H9 (cell line): Measurements from ENCODE around the gene MUC15. TPM values are rescaled to one million over a fixed set of nuclear protein-coding genes. Genes with fewer than 3 reads are reported as not detected.

ENCODE experiments used
- DNase-seq: peaks from one replicate; pipeline ENCODE4 v3.0.0-alpha.2; 2017
- H2AFZ ChIP-seq: one replicate; pipeline ENCODE4 v1.6.1; 2013; ENCODE audit warnings: mild to moderate bottlenecking, low read length, control low read depth, moderate library complexity
- H2AK5ac ChIP-seq: 2 replicates; pipeline ENCODE4 v1.6.1; 2013; ENCODE audit warnings: low read length, control low read depth, mixed read lengths; ENCODE audit not compliant: insufficient read length
- H2BK120ac ChIP-seq: one replicate; pipeline ENCODE4 v1.6.1; 2013; ENCODE audit warnings: low read depth, mild to moderate bottlenecking, low read length, control low read depth, inconsistent platforms; ENCODE audit not compliant: poor library complexity, severe bottlenecking
- H2BK12ac ChIP-seq: 2 replicates; pipeline ENCODE4 v1.6.1; 2013; ENCODE audit warnings: low read length, control low read depth, mixed read lengths, low read depth; ENCODE audit not compliant: insufficient read length
- H2BK15ac ChIP-seq: 2 replicates; pipeline ENCODE4 v1.6.1; 2013; ENCODE audit warnings: low read depth, low read length, control low read depth
- H2BK20ac ChIP-seq: one replicate; pipeline ENCODE4 v1.6.1; 2013; ENCODE audit warnings: low read depth, mild to moderate bottlenecking, low read length, control low read depth, inconsistent platforms; ENCODE audit not compliant: poor library complexity, severe bottlenecking
- H2BK5ac ChIP-seq: 2 replicates; pipeline ENCODE4 v1.6.1; 2013; ENCODE audit warnings: low read length, control low read depth, mixed read lengths; ENCODE audit not compliant: insufficient read length
- H3K14ac ChIP-seq: 2 replicates; pipeline ENCODE4 v1.6.1; 2013; ENCODE audit warnings: low read length, control low read depth; ENCODE audit not compliant: insufficient read depth
- H3K18ac ChIP-seq: 2 replicates; pipeline ENCODE4 v1.6.1; 2013; ENCODE audit warnings: low read depth, mild to moderate bottlenecking, mixed read lengths, low read length, control low read depth; ENCODE audit not compliant: insufficient read length
- H3K23ac ChIP-seq: 2 replicates; pipeline ENCODE4 v1.6.1; 2013; ENCODE audit warnings: low read length, control low read depth, mixed read lengths, low read depth; ENCODE audit not compliant: insufficient read length
- H3K23me2 ChIP-seq: 2 replicates; pipeline ENCODE4 v1.6.1; 2013; ENCODE audit warnings: low read depth, mild to moderate bottlenecking, mixed read lengths, low read length, control low read depth; ENCODE audit not compliant: insufficient read length, poor library complexity, severe bottlenecking
- H3K27ac ChIP-seq: 2 replicates; pipeline ENCODE4 v1.5.1; 2013; ENCODE audit warnings: low read length, control low read depth, mixed read lengths, low read depth; ENCODE audit not compliant: insufficient read length
- H3K27me3 ChIP-seq: 2 replicates; pipeline ENCODE4 v1.6.1; 2013; ENCODE audit warnings: low read length, control low read depth, inconsistent platforms; ENCODE audit not compliant: insufficient read depth
- H3K4ac ChIP-seq: 2 replicates; pipeline ENCODE4 v1.6.1; 2013; ENCODE audit warnings: low read depth, mild to moderate bottlenecking, control low read depth, inconsistent platforms, low read length, moderate library complexity
- H3K4me1 ChIP-seq: 2 replicates; pipeline ENCODE4 v1.6.1; 2013; ENCODE audit warnings: low read length, control low read depth, inconsistent platforms; ENCODE audit not compliant: insufficient read depth
- H3K4me2 ChIP-seq: 2 replicates; pipeline ENCODE4 v1.6.1; 2013; ENCODE audit warnings: low read length, control low read depth, mixed read lengths; ENCODE audit not compliant: insufficient read length, insufficient read depth
- H3K56ac ChIP-seq: 2 replicates; pipeline ENCODE4 v1.6.1; 2013; ENCODE audit warnings: low read depth, mild to moderate bottlenecking, mixed read lengths, low read length, control low read depth; ENCODE audit not compliant: insufficient read length
- H3K79me1 ChIP-seq: 2 replicates; pipeline ENCODE4 v1.6.1; 2013; ENCODE audit warnings: low read depth, mild to moderate bottlenecking, moderate library complexity, low read length, control low read depth, inconsistent platforms; ENCODE audit not compliant: insufficient read depth, poor library complexity, severe bottlenecking
- H3K79me2 ChIP-seq: 2 replicates; pipeline ENCODE4 v1.6.1; 2013; ENCODE audit warnings: low read length, control low read depth, inconsistent platforms; ENCODE audit not compliant: insufficient read depth
- H3K9ac ChIP-seq: 2 replicates; pipeline ENCODE4 v1.6.1; 2013; ENCODE audit warnings: low read length, control low read depth, mixed read lengths; ENCODE audit not compliant: insufficient read length; ENCODE audit errors: extremely low read depth
- H3K9me3 ChIP-seq: one replicate; pipeline ENCODE4 v1.6.1; 2013; ENCODE audit warnings: low read depth, low read length, inconsistent platforms; ENCODE audit not compliant: control insufficient read depth
- H3T11ph ChIP-seq: one replicate; pipeline ENCODE4 v1.6.1; 2013; ENCODE audit warnings: mild to moderate bottlenecking, low read length, control low read depth, inconsistent platforms
- H4K20me1 ChIP-seq: one replicate; pipeline ENCODE4 v1.6.1; 2013; ENCODE audit not compliant: control insufficient read depth, insufficient read length, insufficient read depth
- H4K5ac ChIP-seq: 2 replicates; pipeline ENCODE4 v1.6.1; 2013; ENCODE audit warnings: low read depth, mild to moderate bottlenecking, mixed read lengths, low read length, control low read depth; ENCODE audit not compliant: insufficient read length
- H4K8ac ChIP-seq: replicated peaks from 2 replicates; pipeline ENCODE4 v1.6.1; 2013; ENCODE audit warnings: low read length, control low read depth, mixed read lengths, low read depth; ENCODE audit not compliant: insufficient read length
- H4K91ac ChIP-seq: 2 replicates; pipeline ENCODE4 v1.6.1; 2013; ENCODE audit warnings: low read depth, mild to moderate bottlenecking, moderate library complexity, mixed read lengths, low read length, control low read depth; ENCODE audit not compliant: insufficient read length
- H3K27ac Mint-ChIP-seq, 3 experiments: 2 replicates in 2 of 3; 3 replicates in 1 of 3; pipeline ENCODE4 v1.8.0; 2020 to 2021; ENCODE audit warnings: mixed read lengths in 3 of 3, mild to moderate bottlenecking in 1 of 3, moderate library complexity in 1 of 3
- H3K27me3 Mint-ChIP-seq: 2 replicates; pipeline ENCODE4 v1.8.0; 2021; ENCODE audit warnings: low read depth, mild to moderate bottlenecking, moderate library complexity, mixed read lengths
- H3K36me3 Mint-ChIP-seq, 3 experiments: 2 replicates in 2 of 3; 3 replicates in 1 of 3; pipeline ENCODE4 v1.8.0; 2020 to 2021; ENCODE audit warnings: low read depth in 3 of 3, mixed read lengths in 3 of 3; ENCODE audit not compliant: insufficient read depth in 1 of 3
- H3K4me1 Mint-ChIP-seq, 2 experiments: 2 replicates each; pipeline ENCODE4 v1.8.0; 2020; ENCODE audit warnings: mixed read lengths in 2 of 2
- H3K4me3 Mint-ChIP-seq, 2 experiments: 2 replicates in 1 of 2; 3 replicates in 1 of 2; pipeline ENCODE4 v1.8.0; 2020 to 2021; ENCODE audit warnings: mild to moderate bottlenecking in 2 of 2, mixed read lengths in 2 of 2, moderate library complexity in 1 of 2
- H3K9me3 Mint-ChIP-seq, 2 experiments: 2 replicates in 1 of 2; 3 replicates in 1 of 2; pipeline ENCODE4 v1.8.0; 2020; ENCODE audit warnings: mild to moderate bottlenecking in 2 of 2, mixed read lengths in 2 of 2, moderate library complexity in 1 of 2
- WGBS: extraction: QIAGEN DNeasy Blood & Tissue Kit; methylation state at CpG from one replicate; pipeline ENCODE4 v1.1.7; 2013; ENCODE audit warnings: missing lambda C conversion rate, low lambda C conversion rate, mixed read lengths; ENCODE audit not compliant: insufficient read length; ENCODE audit errors: extremely low coverage; 5-methylcytosine and 5-hydroxymethylcytosine counted together
- total RNA-seq: library from RNA; stranded (reverse); gene quantifications from 2 replicates; pipeline ENCODE4 v1.2.1, GENCODE V29; 2021
- TF ChIP-seq, protein P1 (sequence below): fragments of 200-600 bp; sonication (generic); conservative IDR thresholded peaks from 3 replicates; pipeline ENCODE4 v1.8.0; 2021; ENCODE audit warnings: antibody characterized with exemption, mild to moderate bottlenecking

MUC15 gene
- total RNA-seq, 1 experiment from 2014 or later, result not detected

DNA sequence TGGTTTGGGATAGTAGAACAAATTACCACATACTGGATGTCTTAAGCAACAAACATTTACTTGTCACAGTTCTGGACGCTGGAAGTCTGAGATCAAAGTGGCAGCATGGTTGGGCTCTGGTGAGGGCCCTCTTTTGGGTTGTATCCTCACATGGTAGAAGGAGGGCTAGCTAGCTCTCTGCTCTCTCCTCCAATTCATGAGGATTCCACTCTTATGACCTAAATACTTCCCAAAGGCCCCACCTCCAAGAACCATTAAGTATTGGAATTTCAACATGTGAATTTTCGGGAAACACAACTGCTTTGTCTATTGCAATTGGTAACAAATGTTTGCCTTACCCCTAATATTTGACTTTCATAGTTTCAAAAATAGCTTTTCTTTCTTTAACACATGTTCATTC, 52.6 kb downstream of the MUC15 start:
- Histone ChIP-seq H3K14ac (no peak overlapping the region), H3K27ac (no peak overlapping the region), H2BK12ac (no peak overlapping the region), H3K4me2 (no peak overlapping the region), H3K27me3 (no peaks in the 10 kb centered on the region; the same call in 1 of the 2 replicates), H3K23ac (no peak overlapping the region), H2BK5ac (no peak overlapping the region), H4K20me1 (no peaks in the 10 kb centered on the region), H3K18ac (no peak overlapping the region), H3K79me1 (no peaks in the 10 kb centered on the region), H3K23me2 (no peaks in the 10 kb centered on the region), H3T11ph (no peak overlapping the region), H3K4ac (no peak overlapping the region), H2AK5ac (no peak overlapping the region), H3K79me2 (no peaks in the 10 kb centered on the region), H2BK120ac (no peak overlapping the region), H3K56ac (no peak overlapping the region), H2BK15ac (no peak overlapping the region), H4K5ac (no peak overlapping the region), H2AFZ (no peak overlapping the region), H4K91ac (no peak overlapping the region), H4K8ac (no peak overlapping the region), H3K9me3 (no peaks in the 10 kb centered on the region), H3K9ac (no peak overlapping the region), H3K4me1 (no peaks in the 10 kb centered on the region), H2BK20ac (no peak overlapping the region)
- Mint-ChIP-seq H3K27me3 (peaks cover 31% of the 10 kb centered on the region), H3K9me3 (no peaks in the 10 kb centered on the region), H3K27ac (no peak overlapping the region), H3K36me3 (no peaks in the 10 kb centered on the region), H3K4me3 (no peak overlapping the region), H3K4me1 (peaks cover 15 to 17% of the 10 kb centered on the region in 2 experiments)
- DNase-seq, result no peak
- WGBS, result no CpG with 5 or more reads among the region's 2 CpGs
- TF ChIP-seq, protein P1, sequence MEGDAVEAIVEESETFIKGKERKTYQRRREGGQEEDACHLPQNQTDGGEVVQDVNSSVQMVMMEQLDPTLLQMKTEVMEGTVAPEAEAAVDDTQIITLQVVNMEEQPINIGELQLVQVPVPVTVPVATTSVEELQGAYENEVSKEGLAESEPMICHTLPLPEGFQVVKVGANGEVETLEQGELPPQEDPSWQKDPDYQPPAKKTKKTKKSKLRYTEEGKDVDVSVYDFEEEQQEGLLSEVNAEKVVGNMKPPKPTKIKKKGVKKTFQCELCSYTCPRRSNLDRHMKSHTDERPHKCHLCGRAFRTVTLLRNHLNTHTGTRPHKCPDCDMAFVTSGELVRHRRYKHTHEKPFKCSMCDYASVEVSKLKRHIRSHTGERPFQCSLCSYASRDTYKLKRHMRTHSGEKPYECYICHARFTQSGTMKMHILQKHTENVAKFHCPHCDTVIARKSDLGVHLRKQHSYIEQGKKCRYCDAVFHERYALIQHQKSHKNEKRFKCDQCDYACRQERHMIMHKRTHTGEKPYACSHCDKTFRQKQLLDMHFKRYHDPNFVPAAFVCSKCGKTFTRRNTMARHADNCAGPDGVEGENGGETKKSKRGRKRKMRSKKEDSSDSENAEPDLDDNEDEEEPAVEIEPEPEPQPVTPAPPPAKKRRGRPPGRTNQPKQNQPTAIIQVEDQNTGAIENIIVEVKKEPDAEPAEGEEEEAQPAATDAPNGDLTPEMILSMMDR, result no peak
